A549 (cell line): ENCODE data around the gene ITIH4.

ENCODE experiments used
- EP300 ChIP-seq, 2 experiments: fragments of >200 bp; sonication (Bioruptor Twin); formaldehyde crosslinking; IDR thresholded peaks; 2 replicates in 1 of 2; 3 replicates in 1 of 2; pipeline ENCODE4 v1.6.1; 2016 to 2017
- KDM1A ChIP-seq: fragments of 200-600 bp; sonication (generic); IDR thresholded peaks from 2 replicates; pipeline ENCODE4 v1.6.1; 2016; ENCODE audit warnings: low read depth, mild to moderate bottlenecking
- MAFK ChIP-seq: fragments of 450-650 bp; IDR thresholded peaks from 2 replicates; pipeline ENCODE4 v1.6.1; 2014; ENCODE audit not compliant: partially characterized antibody

DNA sequence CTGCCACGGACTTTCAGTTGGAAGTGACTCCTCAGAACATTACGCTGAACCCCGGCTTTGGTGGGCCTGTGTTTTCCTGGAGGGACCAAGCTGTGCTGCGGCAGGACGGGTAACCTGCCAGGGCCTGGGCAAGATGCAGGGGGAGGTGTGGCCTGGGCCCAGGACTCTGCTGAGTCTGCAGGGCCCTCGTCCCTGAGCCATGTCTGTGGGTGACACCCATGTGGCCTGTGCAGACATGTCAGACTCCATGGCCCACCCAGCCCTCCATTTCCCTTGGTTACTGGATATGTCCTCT is 40.8 kb downstream of the ITIH4 start:
- TF ChIP-seq KDM1A = no peak
- no peak for TF ChIP-seq EP300 (IDR thresholded peaks at IDR 0.05)
- TF ChIP-seq MAFK = no peak
